ENCODE data around the gene HAUS7.

Gene HAUS7

GRCh38 chrX:153512501-153512893, 42.1 kb upstream of the HAUS7 start:
- ChIA-PET CTCF (no interaction called here), POLR2A (no interaction called here)
- Histone ChIP-seq H3K4me1 (ENCODE audit: control insufficient read depth, insufficient read depth, low read length) (no peaks in the 10 kb centered on the region), H3K27ac (ENCODE audit: extremely low read depth, low read depth, low read length) (no peak overlapping the region), H3K9me3 (ENCODE audit: control insufficient read depth, insufficient read depth, low read depth, low read length) (no peaks in the 10 kb centered on the region), H3K4me3 (ENCODE audit: low read depth, low read length) (no peak overlapping the region), H3K36me3 (ENCODE audit: control insufficient read depth in 2 of 2, insufficient read depth in 1 of 2, low read length in 2 of 2) (no peaks in the 10 kb centered on the region)
- TF ChIP-seq ZNF707 (tag by site-specific recombination; IDR thresholded peaks at IDR 0.05): 0 out of 2 replicates have a peak, but pooled peaks have one; percentile 51
- peak; percentile 97 for TF ChIP-seq PRDM1 (tag by site-specific recombination; IDR thresholded peaks at IDR 0.05)
- TF ChIP-seq, protein P1, sequence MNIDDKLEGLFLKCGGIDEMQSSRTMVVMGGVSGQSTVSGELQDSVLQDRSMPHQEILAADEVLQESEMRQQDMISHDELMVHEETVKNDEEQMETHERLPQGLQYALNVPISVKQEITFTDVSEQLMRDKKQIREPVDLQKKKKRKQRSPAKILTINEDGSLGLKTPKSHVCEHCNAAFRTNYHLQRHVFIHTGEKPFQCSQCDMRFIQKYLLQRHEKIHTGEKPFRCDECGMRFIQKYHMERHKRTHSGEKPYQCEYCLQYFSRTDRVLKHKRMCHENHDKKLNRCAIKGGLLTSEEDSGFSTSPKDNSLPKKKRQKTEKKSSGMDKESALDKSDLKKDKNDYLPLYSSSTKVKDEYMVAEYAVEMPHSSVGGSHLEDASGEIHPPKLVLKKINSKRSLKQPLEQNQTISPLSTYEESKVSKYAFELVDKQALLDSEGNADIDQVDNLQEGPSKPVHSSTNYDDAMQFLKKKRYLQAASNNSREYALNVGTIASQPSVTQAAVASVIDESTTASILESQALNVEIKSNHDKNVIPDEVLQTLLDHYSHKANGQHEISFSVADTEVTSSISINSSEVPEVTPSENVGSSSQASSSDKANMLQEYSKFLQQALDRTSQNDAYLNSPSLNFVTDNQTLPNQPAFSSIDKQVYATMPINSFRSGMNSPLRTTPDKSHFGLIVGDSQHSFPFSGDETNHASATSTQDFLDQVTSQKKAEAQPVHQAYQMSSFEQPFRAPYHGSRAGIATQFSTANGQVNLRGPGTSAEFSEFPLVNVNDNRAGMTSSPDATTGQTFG (tag by site-specific recombination; IDR thresholded peaks at IDR 0.05; ENCODE audit: borderline replicate concordance): peak; percentile 64; the same call in 1 of the 2 replicates
- no peak for TF ChIP-seq ZBTB21 (tag by site-specific recombination; IDR thresholded peaks at IDR 0.05)
- TF ChIP-seq ZNF624 (tag by site-specific recombination; IDR thresholded peaks at IDR 0.05): peak; percentile 64; the same call in 1 of the 2 replicates
- no peak for TF ChIP-seq SP3 (tag by site-specific recombination; IDR thresholded peaks at IDR 0.05)
- 0 out of 2 replicates have a peak, but pooled peaks have one; percentile 58 for TF ChIP-seq ZNF239 (tag by site-specific recombination; IDR thresholded peaks at IDR 0.05)
- peak; percentile 65; the same call in 1 of the 2 replicates for TF ChIP-seq ZBTB7A (tag by site-specific recombination; IDR thresholded peaks at IDR 0.05; ENCODE audit: low read depth)
- 0 out of 2 replicates have a peak, but pooled peaks have one; percentile 63 for TF ChIP-seq ZNF747 (tag by site-specific recombination; IDR thresholded peaks at IDR 0.05)
- TF ChIP-seq ZFHX2 (tag by site-specific recombination; conservative IDR thresholded peaks at IDR 0.05): peak; percentile 100
- TF ChIP-seq ZNF645 (tag by site-specific recombination; IDR thresholded peaks at IDR 0.05): peak; percentile 92; the same call in 1 of the 2 replicates
- peak; percentile 87; the same call in 1 of the 2 replicates for TF ChIP-seq ZNF521 (tag by site-specific recombination; IDR thresholded peaks at IDR 0.05)
- 0 out of 2 replicates have a peak, but pooled peaks have one; percentile 29 for TF ChIP-seq ZNF146 (tag by site-specific recombination; IDR thresholded peaks at IDR 0.05)
- no peak for TF ChIP-seq ZNF391 (tag by site-specific recombination; IDR thresholded peaks at IDR 0.05; ENCODE audit: borderline replicate concordance, low read depth)
- TF ChIP-seq ZSCAN23 (tag by site-specific recombination; IDR thresholded peaks at IDR 0.05): no peak
- peak; percentile 56; the same call in 1 of the 2 replicates for TF ChIP-seq ZNF571 (tag by site-specific recombination; IDR thresholded peaks at IDR 0.05)
- no peak for TF ChIP-seq KLF16 (tag by site-specific recombination; IDR thresholded peaks at IDR 0.05)
- TF ChIP-seq EGR2 (tag by site-specific recombination; IDR thresholded peaks at IDR 0.05; ENCODE audit: low read depth): peak; percentile 100
- peak; percentile 33; the same call in 1 of the 2 replicates for TF ChIP-seq ZNF169 (tag by site-specific recombination; IDR thresholded peaks at IDR 0.05)
- TF ChIP-seq ZBTB48 (tag by site-specific recombination; IDR thresholded peaks at IDR 0.05): 0 out of 2 replicates have a peak, but pooled peaks have one; percentile 56
- TF ChIP-seq, protein P2, sequence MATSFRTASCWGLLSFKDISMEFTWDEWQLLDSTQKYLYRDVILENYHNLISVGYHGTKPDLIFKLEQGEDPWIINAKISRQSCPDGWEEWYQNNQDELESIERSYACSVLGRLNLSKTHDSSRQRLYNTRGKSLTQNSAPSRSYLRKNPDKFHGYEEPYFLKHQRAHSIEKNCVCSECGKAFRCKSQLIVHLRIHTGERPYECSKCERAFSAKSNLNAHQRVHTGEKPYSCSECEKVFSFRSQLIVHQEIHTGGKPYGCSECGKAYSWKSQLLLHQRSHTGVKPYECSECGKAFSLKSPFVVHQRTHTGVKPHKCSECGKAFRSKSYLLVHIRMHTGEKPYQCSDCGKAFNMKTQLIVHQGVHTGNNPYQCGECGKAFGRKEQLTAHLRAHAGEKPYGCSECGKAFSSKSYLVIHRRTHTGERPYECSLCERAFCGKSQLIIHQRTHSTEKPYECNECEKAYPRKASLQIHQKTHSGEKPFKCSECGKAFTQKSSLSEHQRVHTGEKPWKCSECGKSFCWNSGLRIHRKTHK (tag by site-specific recombination; IDR thresholded peaks at IDR 0.05): peak; percentile 20; the same call in 1 of the 2 replicates
- TF ChIP-seq ZNF785 (tag by site-specific recombination; IDR thresholded peaks at IDR 0.05): peak; percentile 89
- TF ChIP-seq PRDM6 (tag by site-specific recombination; IDR thresholded peaks at IDR 0.05): no peak
- 0 out of 2 replicates have a peak, but pooled peaks have one; percentile 44 for TF ChIP-seq GLI4 (tag by site-specific recombination; IDR thresholded peaks at IDR 0.05)
- TF ChIP-seq ZNF76 (tag by site-specific recombination; IDR thresholded peaks at IDR 0.05; ENCODE audit: borderline replicate concordance, low read depth): 0 out of 2 replicates have a peak, but pooled peaks have one; percentile 31
- TF ChIP-seq ZNF670 (tag by site-specific recombination; IDR thresholded peaks at IDR 0.05; ENCODE audit: low read depth): 0 out of 2 replicates have a peak, but pooled peaks have one; percentile 44
- no peak for TF ChIP-seq ZBTB1 (tag by site-specific recombination; IDR thresholded peaks at IDR 0.05)
- peak; percentile 27; the same call in 1 of the 2 replicates for TF ChIP-seq KLF9 (tag by site-specific recombination; IDR thresholded peaks at IDR 0.05; ENCODE audit: low read depth)
- peak; percentile 56 for TF ChIP-seq ZSCAN4 (tag by site-specific recombination; IDR thresholded peaks at IDR 0.05)
- TF ChIP-seq ZBTB17 (tag by site-specific recombination; IDR thresholded peaks at IDR 0.05): no peak
- 0 out of 2 replicates have a peak, but pooled peaks have one; percentile 28 for TF ChIP-seq ZFP3 (tag by site-specific recombination; IDR thresholded peaks at IDR 0.05; ENCODE audit: low read depth)
- TF ChIP-seq ZNF473 (tag by site-specific recombination; IDR thresholded peaks at IDR 0.05): peak; percentile 88

Measured in HEK293 (cell line).